Adipose tissue (tissue), 3 donors: Measurements from ENCODE around the gene ADAMTSL1. TPM values are rescaled to one million over a fixed set of nuclear protein-coding genes. Genes with fewer than 3 reads are reported as not detected.

Source experiments
- H3K27ac ChIP-seq: one replicate; pipeline ENCODE4 v1.5.1; 2013; ENCODE audit warnings: low read depth, low read length
- WGBS, 3 donors: extraction: QIAGEN DNeasy Blood & Tissue Kit; methylation state at CpG; one replicate each; pipeline ENCODE4 v1.1.7; 2013; 5-methylcytosine and 5-hydroxymethylcytosine counted together
- polyA plus RNA-seq, 3 donors: library from polyadenylated mRNA; stranded (reverse); fragments of 200-250 nt; gene quantifications; one replicate each; pipeline ENCODE4 v1.2.3, GENCODE V29; 2013
- donor health status: healthy with polysubstance abuse.
- donor health status: Bipolar disorder and iron deficiency.
- donor health status: healthy.

ADAMTSL1 gene
- polyA plus RNA-seq, 3 donors, result 0.56 to 5.1 (median 1.5) TPM

DNA sequence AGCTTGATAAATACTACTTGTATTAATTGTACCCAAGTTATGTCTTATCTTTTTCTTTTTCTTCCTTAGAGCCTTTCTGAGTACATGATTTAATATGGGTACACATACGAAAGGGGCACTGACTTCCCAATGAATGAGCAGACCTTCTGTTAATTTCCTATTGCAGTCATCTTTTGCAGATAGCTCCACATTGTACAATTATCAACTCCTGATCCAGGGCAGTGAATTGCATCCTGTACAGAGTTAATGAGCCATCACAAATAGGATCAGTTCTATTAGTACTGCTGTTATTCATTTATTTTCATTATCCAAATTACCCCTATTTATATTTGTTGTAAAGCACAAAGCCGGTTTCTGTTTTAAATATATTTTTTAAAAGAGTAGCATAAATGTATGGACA lies 105.6 kb downstream of the ADAMTSL1 start:
- no peak overlapping the region for H3K27ac ChIP-seq
- WGBS, 3 donors, result 85 to 94% (median 92%) methylated on average over 2 of the region's 2 CpGs

DNA sequence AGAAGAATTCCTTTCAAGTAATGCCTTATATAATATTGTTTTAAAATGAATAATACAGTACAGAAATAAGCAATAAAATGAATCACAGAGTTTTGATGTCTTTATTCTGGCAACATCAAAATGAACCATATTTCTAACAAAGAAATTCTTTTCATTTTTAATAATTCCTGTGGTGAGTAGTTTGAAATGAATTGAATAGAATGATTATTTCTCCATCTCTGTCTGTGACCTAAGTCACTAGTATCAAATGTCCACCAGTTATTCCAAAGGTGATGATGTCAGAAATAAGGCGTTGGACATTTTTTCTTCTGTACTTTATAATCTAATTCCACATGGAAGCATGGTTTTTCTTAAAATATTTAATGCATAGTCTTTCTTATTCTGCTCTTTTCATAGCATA lies 106.2 kb downstream of the ADAMTSL1 start:
- WGBS, 3 donors, result 67 to 77% (median 73%) methylated on average over 1 of the region's 1 CpG

DNA sequence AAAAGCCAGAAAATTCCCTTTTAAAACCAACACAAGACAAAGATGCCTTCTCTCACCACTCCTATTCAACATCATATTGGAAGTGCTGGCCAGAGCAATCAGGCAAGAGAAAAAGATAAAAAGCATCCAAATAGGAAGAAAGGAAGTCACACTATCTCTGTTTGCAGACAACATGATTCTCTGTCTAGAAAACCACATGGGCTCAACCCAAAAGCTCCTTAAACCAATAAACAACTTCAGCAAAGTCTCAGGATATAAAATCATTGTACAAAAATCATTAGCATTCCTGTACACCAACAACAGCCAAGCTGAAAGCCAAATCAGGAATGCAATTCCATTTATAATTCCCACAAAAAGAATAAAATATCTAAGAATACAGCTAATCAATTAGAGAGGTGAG lies 112.0 kb downstream of the ADAMTSL1 start:
- no peak overlapping the region for H3K27ac ChIP-seq

More for the DNA sequence above, 106.2 kb downstream of the ADAMTSL1 start:
- no peak overlapping the region for H3K27ac ChIP-seq

DNA sequence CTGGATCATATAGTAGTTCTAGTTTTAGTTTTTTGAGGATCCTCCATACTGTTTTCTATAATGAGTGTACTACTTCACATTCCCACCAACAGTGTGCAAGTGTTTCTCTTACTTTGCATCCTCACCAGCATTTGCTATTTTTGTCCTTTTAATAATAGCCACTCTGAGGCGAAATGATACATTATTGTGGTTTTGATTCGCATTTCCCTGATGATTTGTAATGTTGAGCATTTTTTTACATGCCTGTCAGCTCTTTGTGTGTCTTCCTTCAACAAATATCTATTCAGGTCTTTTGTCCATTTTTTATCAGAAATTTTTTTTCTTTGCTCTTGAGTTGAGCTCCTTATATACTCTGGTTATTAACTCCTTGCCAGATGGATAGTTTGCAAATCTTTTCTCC lies 114.0 kb downstream of the ADAMTSL1 start:
- 83 to 93% (median 90%) methylated on average over 2 of the region's 2 CpGs for WGBS, 3 donors
- H3K27ac ChIP-seq, result no peak overlapping the region

DNA sequence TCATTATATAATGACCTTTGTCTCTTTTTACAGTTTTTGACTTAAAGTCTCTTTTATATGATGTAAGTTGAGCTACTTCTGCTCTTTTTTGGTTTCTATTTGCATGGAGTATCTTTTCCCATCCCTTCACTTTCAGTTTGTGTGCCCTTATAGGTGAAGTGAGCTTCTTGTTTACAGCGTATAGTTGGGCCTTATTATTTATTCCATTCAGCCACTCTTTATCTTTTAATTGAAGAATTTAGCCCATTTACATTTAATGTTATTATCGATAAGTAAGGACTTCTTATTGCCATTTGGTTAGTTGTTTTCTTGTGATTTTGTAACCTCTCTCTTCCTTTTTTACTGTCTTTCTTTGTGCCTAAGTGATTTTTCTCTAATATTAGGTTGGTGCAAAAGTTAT lies 117.3 kb downstream of the ADAMTSL1 start:
- WGBS, 3 donors, result 90 to 97% (median 96%) methylated on average over 2 of the region's 2 CpGs

DNA sequence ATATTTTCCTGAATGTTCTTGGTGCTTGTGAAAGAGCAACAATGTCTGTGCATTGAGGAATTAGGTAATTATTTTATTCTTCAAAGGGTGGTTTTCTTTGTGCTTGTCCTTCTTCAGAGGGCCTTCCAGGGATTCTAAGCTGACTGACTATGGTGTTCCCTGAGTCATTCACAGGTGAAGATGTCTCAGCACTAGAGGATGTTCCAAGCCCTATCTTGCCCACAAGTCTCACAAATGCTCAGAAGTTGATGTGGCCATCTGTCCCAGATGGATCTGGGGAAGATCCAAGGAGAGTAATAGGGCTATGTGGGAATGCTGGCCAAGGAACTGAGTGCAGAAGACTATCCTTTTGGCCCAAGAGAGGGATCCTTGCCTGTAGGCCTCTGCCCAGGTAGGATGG lies 120.9 kb downstream of the ADAMTSL1 start:
- H3K27ac ChIP-seq, result no peak overlapping the region

More for the DNA sequence above, 117.3 kb downstream of the ADAMTSL1 start:
- H3K27ac ChIP-seq, result no peak overlapping the region

DNA sequence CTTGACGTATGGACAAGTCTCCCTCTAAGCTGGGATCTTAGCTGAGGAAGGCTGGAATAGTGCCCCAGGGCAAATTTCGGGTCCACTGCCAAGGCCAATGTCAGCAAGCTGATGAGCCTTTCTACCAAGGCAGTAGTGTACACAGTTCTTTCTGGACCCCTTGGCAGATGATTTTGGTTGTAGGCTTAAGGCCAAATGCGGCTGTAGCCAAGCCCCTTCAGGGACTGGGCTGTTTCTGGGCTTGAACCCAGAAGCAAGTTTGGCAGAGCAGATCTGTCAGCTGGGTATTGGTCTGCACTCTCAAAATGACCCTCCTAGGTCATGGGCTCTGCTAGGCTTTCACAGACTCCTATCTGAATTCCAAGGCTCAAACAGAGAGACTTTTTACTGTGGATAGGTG lies 121.6 kb downstream of the ADAMTSL1 start:
- no peak overlapping the region for H3K27ac ChIP-seq
- WGBS, 3 donors, result 61 to 71% (median 70%) methylated on average over 3 of the region's 3 CpGs

DNA sequence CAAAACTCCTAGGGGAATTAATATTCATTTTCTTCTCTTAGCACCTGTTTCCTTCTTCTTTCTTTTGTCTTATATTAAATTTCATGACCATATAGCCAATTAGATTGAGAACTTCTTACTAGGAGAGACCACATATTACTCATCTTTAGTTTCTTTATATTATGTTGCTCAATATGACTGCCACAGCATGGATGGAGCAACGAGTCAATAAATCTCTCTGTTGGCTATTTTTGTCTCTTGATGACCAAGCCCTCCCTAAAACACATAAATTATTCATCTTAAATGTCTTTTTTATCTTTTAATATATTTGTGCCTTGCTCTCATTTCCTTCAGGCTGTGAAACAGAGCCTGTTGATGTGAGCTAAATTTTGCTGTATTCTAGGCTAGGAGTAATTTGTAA lies 123.0 kb downstream of the ADAMTSL1 start:
- 14 to 56% (median 42%) methylated on average over 1 of the region's 1 CpG for WGBS, 3 donors
- H3K27ac ChIP-seq, result no peak overlapping the region

DNA sequence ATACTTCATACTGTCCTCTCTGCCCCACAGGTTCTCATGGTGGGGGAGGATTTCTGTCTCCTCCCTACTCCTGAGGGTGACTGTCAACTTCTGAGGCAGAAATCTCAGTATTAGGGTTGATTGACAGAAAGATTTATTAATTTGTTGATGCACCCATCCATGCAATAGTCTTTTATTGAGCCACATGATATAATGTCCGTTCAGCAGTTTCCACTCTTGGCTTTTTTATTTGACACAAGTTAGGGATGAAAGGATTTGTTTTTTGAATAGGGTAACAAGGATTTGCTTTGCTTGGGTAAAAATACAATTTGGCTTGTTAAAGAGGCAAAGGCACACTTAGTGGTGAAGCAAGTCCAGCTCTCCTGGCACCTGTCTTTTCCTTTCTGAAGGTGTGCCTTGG lies 125.0 kb downstream of the ADAMTSL1 start:
- WGBS, 3 donors, result 63 to 84% (median 84%) methylated on average over 1 of the region's 1 CpG
- no peak overlapping the region for H3K27ac ChIP-seq

DNA sequence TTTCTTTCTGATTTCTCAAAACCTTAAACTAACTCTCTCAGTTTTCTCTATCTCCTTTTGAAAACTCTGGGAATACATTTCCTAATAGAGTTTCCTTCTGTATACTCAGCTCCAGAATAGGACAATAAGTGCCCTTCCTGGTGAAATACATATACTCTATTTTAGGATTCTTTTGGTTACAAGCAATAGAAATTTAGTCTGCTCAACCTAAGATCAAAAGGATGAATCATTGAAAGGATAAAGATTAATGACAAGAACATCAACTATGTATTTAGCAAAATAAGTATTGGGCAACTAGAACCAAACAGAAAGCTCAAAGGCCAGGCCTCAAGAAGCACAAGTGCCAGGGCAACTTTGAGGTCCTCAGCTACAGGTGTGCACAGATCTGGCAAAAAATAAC lies 127.1 kb downstream of the ADAMTSL1 start:
- no peak overlapping the region for H3K27ac ChIP-seq

DNA sequence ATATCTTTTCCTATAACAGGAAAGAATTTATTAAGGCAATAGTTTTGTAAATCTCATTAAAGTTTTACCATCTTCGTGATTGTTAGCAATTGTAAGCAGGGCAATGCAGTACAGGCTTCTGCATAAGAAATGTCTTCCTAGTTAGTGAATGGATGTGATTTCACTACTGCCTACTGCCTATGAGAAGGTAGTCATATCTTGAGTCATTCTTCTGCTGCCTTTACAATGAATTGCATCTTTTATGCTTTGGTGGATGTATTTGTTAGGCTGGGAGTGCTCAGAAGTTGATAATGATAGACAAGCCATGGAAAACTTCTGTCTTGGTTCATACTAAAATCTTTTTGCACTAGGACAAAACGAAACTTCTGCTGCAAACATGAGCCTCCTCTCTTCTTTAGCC lies 128.0 kb downstream of the ADAMTSL1 start:
- no peak overlapping the region for H3K27ac ChIP-seq
- WGBS, 3 donors, result 61 to 85% (median 82%) methylated on average over 2 of the region's 2 CpGs

DNA sequence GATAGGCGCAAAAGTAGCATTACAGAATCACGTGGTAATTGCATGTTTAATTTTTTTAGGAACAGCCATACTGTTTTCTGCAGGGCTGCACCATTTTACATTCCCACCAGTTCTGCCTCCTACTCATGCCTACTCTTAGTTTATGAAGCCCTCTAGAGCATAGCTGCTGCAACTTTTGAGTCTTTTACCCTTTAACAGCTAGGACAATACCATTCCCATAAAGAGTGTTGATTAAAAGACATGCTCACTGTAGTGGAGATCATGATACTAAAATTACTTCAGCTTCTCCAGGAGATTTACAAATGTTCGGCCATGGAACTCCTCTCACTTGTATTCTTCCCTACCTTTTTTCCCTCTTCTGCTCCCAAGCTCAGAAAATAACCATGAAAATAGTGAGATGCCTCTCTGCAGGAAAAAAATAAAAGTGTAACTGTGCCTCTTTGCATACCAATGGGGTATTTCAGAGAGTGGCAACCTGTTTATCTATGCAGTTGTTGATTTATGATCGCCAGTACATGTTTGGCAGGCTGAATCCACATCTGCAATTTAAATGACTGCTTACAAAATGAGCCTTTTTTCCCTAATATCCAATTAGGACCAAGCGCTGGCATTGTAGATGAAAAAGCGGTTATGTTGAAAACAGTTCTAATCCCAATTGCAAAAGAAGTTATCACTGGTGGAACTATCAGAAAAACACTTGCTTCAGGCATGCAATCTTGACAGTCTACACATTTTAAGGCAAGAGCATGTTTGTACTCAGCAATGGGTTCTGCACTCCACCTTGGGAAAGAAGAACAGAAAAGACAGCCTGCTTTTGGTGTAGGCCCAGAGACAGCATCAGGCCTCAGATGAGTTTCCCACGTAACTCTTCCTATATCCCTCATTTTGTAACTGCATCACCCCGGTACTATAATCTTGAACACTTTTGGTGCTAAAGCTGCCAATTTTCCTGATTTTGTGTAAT lies 131.1 kb downstream of the ADAMTSL1 start:
- no peak overlapping the region for H3K27ac ChIP-seq
- WGBS, 3 donors, result 81 to 84% (median 83%) methylated on average over 8 of the region's 8 CpGs

DNA sequence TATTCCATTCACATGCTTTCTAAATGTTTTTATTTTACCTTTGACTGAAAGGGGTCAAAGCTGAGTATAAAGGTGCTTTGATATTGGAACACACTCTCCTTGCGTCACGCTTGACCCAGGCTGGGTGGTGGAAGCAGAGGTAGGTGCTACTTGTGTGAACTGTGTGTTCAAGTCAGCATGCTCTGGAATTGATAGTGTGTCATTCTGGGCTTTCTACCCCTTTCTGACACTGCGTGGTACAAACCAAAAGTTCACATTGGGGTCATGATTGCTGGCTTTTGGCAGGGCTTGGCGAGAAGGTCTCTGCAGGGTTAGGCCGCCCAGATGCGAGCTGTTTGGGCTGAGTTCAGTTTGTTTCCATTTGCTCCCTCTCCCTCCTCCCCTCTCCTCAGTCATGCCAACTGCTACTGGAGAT lies 131.8 kb downstream of the ADAMTSL1 start:
- no peak overlapping the region for H3K27ac ChIP-seq
- 51 to 67% (median 54%) methylated on average over 6 of the region's 6 CpGs for WGBS, 3 donors

DNA sequence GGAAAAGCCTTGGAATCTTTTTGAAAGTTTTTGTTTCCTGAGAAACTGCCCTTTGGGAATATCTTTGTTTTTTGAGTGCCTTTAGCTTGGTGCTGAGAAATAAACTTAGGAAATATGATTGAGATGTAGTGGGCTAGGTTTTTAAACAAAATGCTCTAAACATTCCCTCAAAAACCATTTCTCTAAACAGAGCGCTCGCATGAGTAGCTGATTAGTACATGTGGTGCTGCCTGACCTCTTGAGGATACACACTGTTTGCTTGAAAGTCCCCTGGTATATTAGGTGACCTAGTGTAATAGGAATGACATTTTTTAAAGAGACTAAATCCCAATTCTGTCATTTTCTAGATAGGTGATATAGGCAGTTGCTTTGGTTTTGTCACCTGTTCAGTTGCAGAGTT lies 132.3 kb downstream of the ADAMTSL1 start:
- H3K27ac ChIP-seq, result no peak overlapping the region
- WGBS, 3 donors, result 61 to 77% (median 72%) methylated on average over 2 of the region's 2 CpGs

DNA sequence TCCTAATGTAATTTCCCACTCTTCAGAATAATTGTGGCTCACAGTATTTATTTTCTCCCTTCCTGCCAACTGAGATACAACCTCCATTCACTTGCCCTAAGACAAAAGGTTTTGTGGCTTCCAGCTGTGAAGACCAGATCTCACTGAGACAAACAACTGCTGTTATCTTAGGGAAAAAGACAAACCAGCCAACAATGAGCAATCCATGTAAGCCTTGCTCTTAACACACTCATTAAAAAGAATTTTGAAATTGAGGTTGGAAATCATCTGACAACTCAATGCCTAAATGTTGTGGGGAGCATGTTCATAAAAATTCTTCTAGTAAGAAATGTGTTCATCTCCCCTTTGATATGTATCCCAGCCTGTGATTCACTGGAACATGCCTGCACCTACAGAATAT lies 132.9 kb downstream of the ADAMTSL1 start:
- no peak overlapping the region for H3K27ac ChIP-seq

DNA sequence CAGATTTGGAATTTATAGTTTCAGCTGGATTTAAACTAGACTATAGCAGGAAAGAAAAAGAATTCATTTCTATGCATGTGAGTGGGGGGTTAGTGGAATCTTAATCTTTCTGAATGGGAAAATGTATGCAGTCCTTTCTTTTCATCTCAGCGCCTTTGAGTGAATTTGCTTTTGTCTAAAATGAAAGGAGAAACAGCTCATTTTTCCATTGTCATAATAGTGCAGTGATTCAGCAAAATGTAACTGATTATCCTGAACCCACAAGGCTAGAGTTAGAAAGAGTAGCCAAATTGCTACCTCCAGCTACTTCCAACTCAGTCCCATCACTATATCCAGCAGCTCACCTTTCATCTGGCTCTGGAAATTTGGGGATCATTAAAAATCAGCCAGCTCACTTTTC lies 134.4 kb downstream of the ADAMTSL1 start:
- no peak overlapping the region for H3K27ac ChIP-seq
- 86 to 95% (median 91%) methylated on average over 1 of the region's 1 CpG for WGBS, 3 donors

DNA sequence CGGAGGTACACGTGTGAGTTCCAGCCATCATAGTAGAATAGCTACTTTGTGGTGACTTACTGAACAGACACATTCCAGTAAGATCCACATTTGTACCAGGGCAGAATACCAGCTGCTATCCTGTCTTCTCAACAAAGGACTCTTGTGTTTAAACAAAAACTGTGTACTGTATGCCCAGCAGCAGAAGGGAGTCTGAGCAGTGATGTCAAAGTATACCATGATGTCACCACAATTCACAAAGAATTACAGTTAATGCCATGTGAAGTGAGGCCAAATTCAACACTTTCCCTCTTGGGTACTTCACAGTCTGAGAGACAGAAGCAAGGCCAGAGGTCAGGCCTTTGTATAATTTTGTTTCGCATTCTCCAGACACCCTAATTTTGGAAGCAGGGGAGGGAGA lies 137.0 kb downstream of the ADAMTSL1 start:
- 80 to 91% (median 82%) methylated on average over 3 of the region's 3 CpGs for WGBS, 3 donors
- no peak overlapping the region for H3K27ac ChIP-seq

DNA sequence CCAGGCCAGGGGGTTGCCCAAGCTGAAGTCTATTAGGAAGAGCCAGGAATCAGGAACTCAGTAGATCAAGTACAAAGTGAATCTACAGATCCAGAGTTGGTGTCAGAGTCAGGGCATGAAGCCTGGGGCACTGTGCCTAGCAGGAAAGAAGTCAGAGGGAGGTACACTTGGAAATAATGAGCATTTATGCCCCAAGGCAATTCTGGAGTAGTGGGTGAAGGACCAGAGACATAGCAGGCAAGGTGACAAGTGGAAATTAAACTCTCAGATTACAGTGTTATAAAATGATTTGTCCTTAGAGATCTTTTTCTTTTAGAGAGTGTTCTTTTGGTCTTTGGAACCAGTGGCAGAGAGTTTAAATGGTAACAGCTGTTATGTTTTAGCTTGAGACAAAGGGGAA lies 138.0 kb downstream of the ADAMTSL1 start:
- no peak overlapping the region for H3K27ac ChIP-seq

DNA sequence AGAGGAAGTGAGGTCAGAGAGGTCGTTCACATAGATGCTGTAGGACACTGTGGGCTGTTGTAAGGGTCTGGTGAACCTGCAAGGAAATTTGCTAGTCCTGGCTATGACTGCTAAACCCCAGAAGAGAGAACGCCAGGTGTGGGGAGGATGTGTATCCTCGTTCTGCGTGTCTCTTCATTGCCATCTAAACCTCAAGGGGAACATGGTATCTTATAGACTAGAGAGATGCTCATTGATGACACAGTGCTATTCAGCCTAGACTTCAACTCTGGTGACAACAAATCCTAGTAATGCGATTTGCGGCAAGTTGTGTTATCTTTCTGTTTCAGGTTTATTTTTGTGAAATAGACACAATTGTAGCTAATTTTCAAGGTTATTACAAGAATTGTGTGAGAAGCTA lies 140.2 kb downstream of the ADAMTSL1 start:
- WGBS, 3 donors, result 69 to 84% (median 74%) methylated on average over 6 of the region's 6 CpGs

DNA sequence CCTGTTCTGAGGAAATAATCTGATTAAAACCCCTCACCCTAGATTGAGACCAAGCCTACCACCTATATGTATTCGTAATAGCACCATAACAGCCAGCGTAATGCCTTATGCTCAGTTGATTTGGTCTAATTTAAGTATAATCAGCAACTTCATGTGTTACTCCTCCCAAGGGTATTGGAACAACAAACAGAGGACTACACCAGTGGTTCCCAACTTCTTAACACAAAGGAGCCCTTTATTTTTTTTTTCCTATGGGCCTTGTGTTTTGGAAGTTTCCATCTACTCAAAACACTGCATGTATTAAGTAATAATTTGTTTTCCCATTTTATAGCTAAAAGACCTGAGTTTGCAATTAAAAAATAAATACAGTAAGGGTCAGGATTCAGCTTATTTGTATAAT lies 140.7 kb downstream of the ADAMTSL1 start:
- H3K27ac ChIP-seq, result no peak overlapping the region
- WGBS, 3 donors, result 93 to 94% (median 93%) methylated on average over 2 of the region's 2 CpGs

More for the DNA sequence above, 140.2 kb downstream of the ADAMTSL1 start:
- no peak overlapping the region for H3K27ac ChIP-seq

DNA sequence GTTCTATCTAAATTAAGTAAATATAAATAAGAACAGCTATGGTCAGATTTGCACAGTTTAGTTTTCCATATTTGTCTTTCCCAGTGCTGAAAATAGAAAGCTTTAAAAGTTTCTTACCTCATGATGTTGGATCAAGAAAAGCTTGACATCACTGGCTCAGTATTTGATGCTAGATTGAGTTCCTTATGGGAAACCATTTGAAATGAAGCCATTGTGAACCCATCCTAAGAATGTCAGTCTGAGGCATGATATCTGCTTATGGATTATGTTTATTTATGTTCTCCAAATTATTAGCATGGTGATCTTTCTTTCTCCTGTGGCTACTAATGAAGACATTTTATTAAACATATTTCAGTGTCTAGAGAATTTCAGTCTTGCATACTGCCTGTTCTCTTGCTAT lies 143.0 kb downstream of the ADAMTSL1 start:
- H3K27ac ChIP-seq, result no peak overlapping the region
